WTC11 (cell line): Measurements from ENCODE around the gene PCDHA1. TPM values are rescaled to one million over a fixed set of nuclear protein-coding genes. Genes with fewer than 3 reads are reported as not detected.
"Not testable (repeated sequence)": the region's sequence is repeated elsewhere in the genome, so short reads cannot be mapped to it uniquely, and the experiment has no call there.

ENCODE experiments used
- ATAC-seq: fragments of 200-7000 bp; cut with Tn5 transposase; 2 replicates; pipeline ENCODE4 v1.10.0; 2021; ENCODE audit warnings: mild to moderate bottlenecking, moderate library complexity
- CTCF ChIA-PET: fragments of 300-600 bp; sonication (Branson Sonifier 250); formaldehyde crosslinking; loops from one replicate; lab custom pipeline; 2021; ENCODE audit warnings: antibody characterized with exemption; lab: Charles Lee
- POLR2A ChIA-PET: fragments of 350-600 bp; sonication (Branson Sonifier 250); formaldehyde crosslinking; loops from one replicate; lab custom pipeline; 2021; ENCODE audit warnings: antibody characterized with exemption; lab: Charles Lee
- DNase-seq: peaks from one replicate; pipeline ENCODE4 v3.0.0; 2021; ENCODE audit warnings: low spot score
- H3K27ac Mint-ChIP-seq: 2 replicates; pipeline ENCODE4 v1.8.0; 2021; ENCODE audit warnings: mixed read lengths
- H3K27me3 Mint-ChIP-seq: 2 replicates; pipeline ENCODE4 v1.8.0; 2021; ENCODE audit warnings: low read depth, mild to moderate bottlenecking, moderate library complexity, mixed read lengths
- H3K36me3 Mint-ChIP-seq: 2 replicates; pipeline ENCODE4 v1.8.0; 2021; ENCODE audit warnings: mixed read lengths
- H3K4me1 Mint-ChIP-seq: 2 replicates; pipeline ENCODE4 v1.8.0; 2022; ENCODE audit warnings: mixed read lengths
- H3K4me3 Mint-ChIP-seq: 2 replicates; pipeline ENCODE4 v1.8.0; 2021; ENCODE audit warnings: mild to moderate bottlenecking, moderate library complexity, mixed read lengths
- H3K9me3 Mint-ChIP-seq: 2 replicates; pipeline ENCODE4 v1.8.0; 2021; ENCODE audit warnings: mixed read lengths
- ATF1 ChIP-seq: sonication (generic); formaldehyde crosslinking; IDR thresholded peaks from 2 replicates; pipeline ENCODE4 v1.8.1; 2023; ENCODE audit warnings: mild to moderate bottlenecking, moderate library complexity, missing genetic modification reagents
- FOXJ3 ChIP-seq: sonication (generic); formaldehyde crosslinking; IDR thresholded peaks from 2 replicates; pipeline ENCODE4 v1.9.0; 2021; ENCODE audit warnings: missing genetic modification reagents, mild to moderate bottlenecking, borderline replicate concordance
- KAT7 ChIP-seq: sonication (generic); formaldehyde crosslinking; IDR thresholded peaks from 2 replicates; pipeline ENCODE4 v1.8.1; 2023; ENCODE audit warnings: missing genetic modification reagents, mild to moderate bottlenecking, borderline replicate concordance
- MXD4 ChIP-seq: fragments of 250-450 bp; sonication (Bioruptor Pico); IDR thresholded peaks from 2 replicates; pipeline ENCODE4 v1.8.0; 2021; ENCODE audit warnings: mild to moderate bottlenecking, moderate library complexity, borderline replicate concordance
- OVOL2 ChIP-seq: fragments of 250-450 bp; sonication (Bioruptor Pico); IDR thresholded peaks from 2 replicates; pipeline ENCODE4 v1.9.0; 2021; ENCODE audit warnings: mild to moderate bottlenecking, borderline replicate concordance
- PRRX2 ChIP-seq: fragments of 250-450 bp; sonication (Bioruptor Pico); IDR thresholded peaks from 2 replicates; pipeline ENCODE4 v1.8.0; 2021; ENCODE audit warnings: mild to moderate bottlenecking
- RELA ChIP-seq: sonication (generic); formaldehyde crosslinking; IDR thresholded peaks from 2 replicates; pipeline ENCODE4 v1.8.1; 2022; ENCODE audit warnings: missing genetic modification reagents, mild to moderate bottlenecking, borderline replicate concordance
- TCF7 ChIP-seq: sonication (generic); formaldehyde crosslinking; IDR thresholded peaks from 2 replicates; pipeline ENCODE4 v1.8.0; 2022; ENCODE audit warnings: mild to moderate bottlenecking, low read depth, missing genetic modification reagents, moderate library complexity
- ZNF232 ChIP-seq: sonication (generic); formaldehyde crosslinking; IDR thresholded peaks from 2 replicates; pipeline ENCODE4 v1.8.0; 2022; ENCODE audit warnings: mild to moderate bottlenecking, missing genetic modification reagents
- ZNF263 ChIP-seq: sonication (generic); formaldehyde crosslinking; IDR thresholded peaks from 2 replicates; pipeline ENCODE4 v1.8.1; 2022; ENCODE audit warnings: low read depth, mild to moderate bottlenecking, moderate library complexity, missing genetic modification reagents
- ZNF317 ChIP-seq: sonication (generic); formaldehyde crosslinking; IDR thresholded peaks from 2 replicates; pipeline ENCODE4 v1.8.1; 2023; ENCODE audit warnings: low read depth, mild to moderate bottlenecking, moderate library complexity, missing genetic modification reagents, borderline replicate concordance
- total RNA-seq: library from RNA; stranded (reverse); gene quantifications from 3 replicates; pipeline ENCODE4 v1.2.3, GENCODE V29; 2021
- TF ChIP-seq, protein P1 (sequence below): fragments of 250-450 bp; sonication (Bioruptor Pico); IDR thresholded peaks from 2 replicates; pipeline ENCODE4 v1.9.0; 2021; ENCODE audit warnings: mild to moderate bottlenecking, borderline replicate concordance
- TF ChIP-seq, protein P2 (sequence below): sonication (generic); formaldehyde crosslinking; IDR thresholded peaks from 2 replicates; pipeline ENCODE4 v1.8.1; 2023; ENCODE audit warnings: mild to moderate bottlenecking, missing genetic modification reagents, moderate library complexity
- TF ChIP-seq, protein P3 (sequence below): sonication (generic); formaldehyde crosslinking; IDR thresholded peaks from 2 replicates; pipeline ENCODE4 v1.8.0; 2022; ENCODE audit warnings: missing genetic modification reagents
- TF ChIP-seq, protein P4 (sequence below): sonication (generic); formaldehyde crosslinking; IDR thresholded peaks from 2 replicates; pipeline ENCODE4 v1.8.0; 2022; ENCODE audit warnings: mild to moderate bottlenecking, missing genetic modification reagents
- TF ChIP-seq, protein P5 (sequence below): sonication (generic); formaldehyde crosslinking; IDR thresholded peaks from 2 replicates; pipeline ENCODE4 v1.8.1; 2022; ENCODE audit warnings: low read depth, missing genetic modification reagents, borderline replicate concordance

The PCDHA1 gene
- total RNA-seq, 1 experiment from 2014 or later: 2.4 TPM

DNA sequence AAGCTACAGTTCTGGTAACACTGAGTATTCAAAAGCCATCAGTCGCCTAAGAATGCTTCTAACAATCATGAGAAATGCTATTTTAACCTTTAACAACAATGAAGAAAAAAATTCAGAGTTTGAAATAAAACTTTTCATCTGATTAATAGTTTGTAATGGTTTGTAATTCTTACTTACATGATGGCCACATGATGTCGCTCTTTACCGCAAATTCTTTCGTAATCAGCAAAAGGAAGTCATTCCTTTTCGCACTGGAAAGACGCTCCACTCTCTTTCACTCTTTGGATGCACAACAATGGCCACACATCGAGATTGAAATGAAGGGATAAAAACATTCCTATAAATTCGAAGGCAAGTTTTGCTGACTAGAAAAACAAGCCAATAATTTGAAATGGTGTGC lies 48.1 kb downstream of the PCDHA1 start, which contains the start of gene PCDHA7:
Gene PCDHA7 (plus strand): TSS at position 277 of the 400 bp plus-strand sequence. CDS start 115 bp downstream, at position 392.
- H3K4me1 Mint-ChIP-seq: no peaks in the 10 kb centered on the region
- CTCF ChIA-PET: interaction anchor here (0.7 to 2.0 kb wide), 6 partner anchors 11 to 48 kb away, joined by 3 to 7 read pairs (median 4); partner anchors contain the start of genes PCDHA1 and PCDHA10
- H3K36me3 Mint-ChIP-seq: peaks cover 27% of the 10 kb centered on the region
- TF ChIP-seq PRRX2: no peak
- no peak for TF ChIP-seq ATF1
- TF ChIP-seq, protein P1, sequence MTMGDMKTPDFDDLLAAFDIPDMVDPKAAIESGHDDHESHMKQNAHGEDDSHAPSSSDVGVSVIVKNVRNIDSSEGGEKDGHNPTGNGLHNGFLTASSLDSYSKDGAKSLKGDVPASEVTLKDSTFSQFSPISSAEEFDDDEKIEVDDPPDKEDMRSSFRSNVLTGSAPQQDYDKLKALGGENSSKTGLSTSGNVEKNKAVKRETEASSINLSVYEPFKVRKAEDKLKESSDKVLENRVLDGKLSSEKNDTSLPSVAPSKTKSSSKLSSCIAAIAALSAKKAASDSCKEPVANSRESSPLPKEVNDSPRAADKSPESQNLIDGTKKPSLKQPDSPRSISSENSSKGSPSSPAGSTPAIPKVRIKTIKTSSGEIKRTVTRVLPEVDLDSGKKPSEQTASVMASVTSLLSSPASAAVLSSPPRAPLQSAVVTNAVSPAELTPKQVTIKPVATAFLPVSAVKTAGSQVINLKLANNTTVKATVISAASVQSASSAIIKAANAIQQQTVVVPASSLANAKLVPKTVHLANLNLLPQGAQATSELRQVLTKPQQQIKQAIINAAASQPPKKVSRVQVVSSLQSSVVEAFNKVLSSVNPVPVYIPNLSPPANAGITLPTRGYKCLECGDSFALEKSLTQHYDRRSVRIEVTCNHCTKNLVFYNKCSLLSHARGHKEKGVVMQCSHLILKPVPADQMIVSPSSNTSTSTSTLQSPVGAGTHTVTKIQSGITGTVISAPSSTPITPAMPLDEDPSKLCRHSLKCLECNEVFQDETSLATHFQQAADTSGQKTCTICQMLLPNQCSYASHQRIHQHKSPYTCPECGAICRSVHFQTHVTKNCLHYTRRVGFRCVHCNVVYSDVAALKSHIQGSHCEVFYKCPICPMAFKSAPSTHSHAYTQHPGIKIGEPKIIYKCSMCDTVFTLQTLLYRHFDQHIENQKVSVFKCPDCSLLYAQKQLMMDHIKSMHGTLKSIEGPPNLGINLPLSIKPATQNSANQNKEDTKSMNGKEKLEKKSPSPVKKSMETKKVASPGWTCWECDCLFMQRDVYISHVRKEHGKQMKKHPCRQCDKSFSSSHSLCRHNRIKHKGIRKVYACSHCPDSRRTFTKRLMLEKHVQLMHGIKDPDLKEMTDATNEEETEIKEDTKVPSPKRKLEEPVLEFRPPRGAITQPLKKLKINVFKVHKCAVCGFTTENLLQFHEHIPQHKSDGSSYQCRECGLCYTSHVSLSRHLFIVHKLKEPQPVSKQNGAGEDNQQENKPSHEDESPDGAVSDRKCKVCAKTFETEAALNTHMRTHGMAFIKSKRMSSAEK: no peak
- no peak for TF ChIP-seq FOXJ3 (CRISPR knock-in tag)
- TF ChIP-seq, protein P2, sequence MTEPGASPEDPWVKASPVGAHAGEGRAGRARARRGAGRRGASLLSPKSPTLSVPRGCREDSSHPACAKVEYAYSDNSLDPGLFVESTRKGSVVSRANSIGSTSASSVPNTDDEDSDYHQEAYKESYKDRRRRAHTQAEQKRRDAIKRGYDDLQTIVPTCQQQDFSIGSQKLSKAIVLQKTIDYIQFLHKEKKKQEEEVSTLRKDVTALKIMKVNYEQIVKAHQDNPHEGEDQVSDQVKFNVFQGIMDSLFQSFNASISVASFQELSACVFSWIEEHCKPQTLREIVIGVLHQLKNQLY: no peak
- no peak for TF ChIP-seq TCF7 (CRISPR knock-in tag)
- TF ChIP-seq ZNF317 (CRISPR knock-in tag): no peak
- TF ChIP-seq, all 79 proteins: peak for 0
- peak within 1 kb of the TSS; percentile 93 for H3K27ac Mint-ChIP-seq
- DNase-seq: no peak
- H3K27me3 Mint-ChIP-seq: no peaks in the 10 kb centered on the region
- peaks cover 5% of the 10 kb centered on the region; the same call in 1 of the 2 replicates for H3K9me3 Mint-ChIP-seq
- POLR2A ChIA-PET: no interaction called here
- no peak for ATAC-seq
- peak within 1 kb of the TSS; percentile 87 for H3K4me3 Mint-ChIP-seq

DNA sequence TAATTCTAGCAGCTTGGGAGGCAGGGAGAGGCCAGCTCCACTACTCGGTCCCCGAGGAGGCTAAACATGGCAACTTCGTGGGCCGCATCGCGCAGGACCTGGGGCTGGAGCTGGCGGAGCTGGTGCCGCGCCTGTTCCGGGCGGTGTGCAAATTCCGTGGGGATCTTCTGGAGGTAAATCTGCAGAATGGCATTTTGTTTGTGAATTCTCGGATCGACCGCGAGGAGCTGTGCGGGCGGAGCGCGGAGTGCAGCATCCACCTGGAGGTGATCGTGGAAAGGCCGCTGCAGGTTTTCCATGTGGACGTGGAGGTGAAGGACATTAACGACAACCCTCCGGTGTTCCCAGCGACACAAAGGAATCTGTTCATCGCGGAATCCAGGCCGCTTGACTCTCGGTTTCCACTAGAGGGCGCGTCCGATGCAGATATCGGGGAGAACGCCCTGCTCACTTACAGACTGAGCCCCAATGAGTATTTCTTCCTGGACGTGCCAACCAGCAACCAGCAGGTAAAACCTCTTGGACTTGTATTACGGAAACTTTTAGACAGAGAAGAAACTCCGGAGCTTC lies 48.6 kb downstream of the PCDHA1 start:
- POLR2A ChIA-PET, DNase-seq, H3K4me1 Mint-ChIP-seq, H3K9me3 Mint-ChIP-seq, H3K27me3 Mint-ChIP-seq: not testable (repeated sequence)
- H3K27ac Mint-ChIP-seq: peak overlapping the region; percentile 93
- peak overlapping the region; percentile 87 for H3K4me3 Mint-ChIP-seq
- TF ChIP-seq, protein P3, sequence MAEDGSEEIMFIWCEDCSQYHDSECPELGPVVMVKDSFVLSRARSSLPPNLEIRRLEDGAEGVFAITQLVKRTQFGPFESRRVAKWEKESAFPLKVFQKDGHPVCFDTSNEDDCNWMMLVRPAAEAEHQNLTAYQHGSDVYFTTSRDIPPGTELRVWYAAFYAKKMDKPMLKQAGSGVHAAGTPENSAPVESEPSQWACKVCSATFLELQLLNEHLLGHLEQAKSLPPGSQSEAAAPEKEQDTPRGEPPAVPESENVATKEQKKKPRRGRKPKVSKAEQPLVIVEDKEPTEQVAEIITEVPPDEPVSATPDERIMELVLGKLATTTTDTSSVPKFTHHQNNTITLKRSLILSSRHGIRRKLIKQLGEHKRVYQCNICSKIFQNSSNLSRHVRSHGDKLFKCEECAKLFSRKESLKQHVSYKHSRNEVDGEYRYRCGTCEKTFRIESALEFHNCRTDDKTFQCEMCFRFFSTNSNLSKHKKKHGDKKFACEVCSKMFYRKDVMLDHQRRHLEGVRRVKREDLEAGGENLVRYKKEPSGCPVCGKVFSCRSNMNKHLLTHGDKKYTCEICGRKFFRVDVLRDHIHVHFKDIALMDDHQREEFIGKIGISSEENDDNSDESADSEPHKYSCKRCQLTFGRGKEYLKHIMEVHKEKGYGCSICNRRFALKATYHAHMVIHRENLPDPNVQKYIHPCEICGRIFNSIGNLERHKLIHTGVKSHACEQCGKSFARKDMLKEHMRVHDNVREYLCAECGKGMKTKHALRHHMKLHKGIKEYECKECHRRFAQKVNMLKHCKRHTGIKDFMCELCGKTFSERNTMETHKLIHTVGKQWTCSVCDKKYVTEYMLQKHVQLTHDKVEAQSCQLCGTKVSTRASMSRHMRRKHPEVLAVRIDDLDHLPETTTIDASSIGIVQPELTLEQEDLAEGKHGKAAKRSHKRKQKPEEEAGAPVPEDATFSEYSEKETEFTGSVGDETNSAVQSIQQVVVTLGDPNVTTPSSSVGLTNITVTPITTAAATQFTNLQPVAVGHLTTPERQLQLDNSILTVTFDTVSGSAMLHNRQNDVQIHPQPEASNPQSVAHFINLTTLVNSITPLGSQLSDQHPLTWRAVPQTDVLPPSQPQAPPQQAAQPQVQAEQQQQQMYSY (CRISPR knock-in tag): peak; percentile 20; the same call in 1 of the 2 replicates
- peaks cover 23% of the 10 kb centered on the region for H3K36me3 Mint-ChIP-seq
- peak; percentile 91 for ATAC-seq
- CTCF ChIA-PET: interaction anchor here (0.7 to 2.0 kb wide), 6 partner anchors 11 to 49 kb away, joined by 3 to 7 read pairs (median 4); partner anchors contain the start of genes PCDHA1 and PCDHA10

DNA sequence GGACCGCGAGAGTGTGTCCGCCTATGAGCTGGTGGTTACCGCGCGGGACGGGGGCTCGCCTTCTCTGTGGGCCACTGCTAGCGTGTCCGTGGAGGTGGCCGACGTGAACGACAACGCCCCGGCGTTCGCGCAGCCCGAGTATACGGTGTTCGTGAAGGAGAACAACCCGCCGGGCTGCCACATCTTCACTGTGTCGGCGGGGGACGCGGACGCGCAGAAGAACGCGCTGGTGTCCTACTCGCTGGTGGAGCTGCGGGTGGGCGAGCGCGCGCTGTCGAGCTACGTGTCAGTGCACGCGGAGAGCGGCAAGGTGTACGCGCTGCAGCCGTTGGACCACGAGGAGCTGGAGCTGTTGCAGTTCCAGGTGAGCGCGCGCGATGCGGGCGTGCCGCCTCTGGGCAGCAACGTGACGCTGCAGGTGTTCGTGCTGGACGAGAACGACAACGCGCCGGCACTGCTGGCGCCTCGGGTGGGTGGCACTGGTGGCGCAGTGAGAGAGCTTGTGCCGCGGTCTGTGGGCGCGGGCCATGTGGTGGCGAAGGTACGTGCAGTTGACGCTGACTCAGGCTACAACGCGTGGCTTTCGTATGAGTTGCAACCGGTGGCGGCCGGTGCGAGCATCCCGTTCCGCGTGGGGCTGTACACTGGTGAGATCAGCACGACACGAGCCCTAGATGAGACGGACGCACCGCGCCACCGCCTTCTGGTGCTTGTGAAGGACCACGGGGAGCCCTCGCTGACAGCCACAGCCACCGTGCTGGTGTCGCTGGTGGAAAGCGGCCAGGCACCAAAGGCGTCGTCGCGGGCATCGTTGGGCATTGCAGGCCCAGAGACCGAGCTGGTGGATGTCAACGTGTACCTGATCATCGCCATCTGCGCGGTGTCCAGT lies 49.9 kb downstream of the PCDHA1 start:
- Mint-ChIP-seq H3K9me3 (peaks cover 5% of the 10 kb centered on the region; the same call in 1 of the 2 replicates), H3K27ac (no peak overlapping the region), H3K27me3 (no peaks in the 10 kb centered on the region), H3K4me3 (no peak overlapping the region), H3K4me1 (no peaks in the 10 kb centered on the region), H3K36me3 (peaks cover 20% of the 10 kb centered on the region)
- ATAC-seq (no peak), DNase-seq (no peak)
- ChIA-PET CTCF (interaction anchor here (0.6 to 0.8 kb wide), 2 partner anchors 50 to 188 kb away, joined by 3 read pairs; partner anchors contain the start of gene PCDHA1), POLR2A (no interaction called here)
- TF ChIP-seq ZNF263 (CRISPR knock-in tag) (no peak), ZNF232 (CRISPR knock-in tag) (no peak), OVOL2 (CRISPR knock-in tag) (no peak), PRRX2 (no peak), MXD4 (CRISPR knock-in tag) (no peak), RELA (CRISPR knock-in tag) (no peak), KAT7 (CRISPR knock-in tag) (no peak)
- TF ChIP-seq, protein P4, sequence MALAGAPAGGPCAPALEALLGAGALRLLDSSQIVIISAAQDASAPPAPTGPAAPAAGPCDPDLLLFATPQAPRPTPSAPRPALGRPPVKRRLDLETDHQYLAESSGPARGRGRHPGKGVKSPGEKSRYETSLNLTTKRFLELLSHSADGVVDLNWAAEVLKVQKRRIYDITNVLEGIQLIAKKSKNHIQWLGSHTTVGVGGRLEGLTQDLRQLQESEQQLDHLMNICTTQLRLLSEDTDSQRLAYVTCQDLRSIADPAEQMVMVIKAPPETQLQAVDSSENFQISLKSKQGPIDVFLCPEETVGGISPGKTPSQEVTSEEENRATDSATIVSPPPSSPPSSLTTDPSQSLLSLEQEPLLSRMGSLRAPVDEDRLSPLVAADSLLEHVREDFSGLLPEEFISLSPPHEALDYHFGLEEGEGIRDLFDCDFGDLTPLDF: no peak
- TF ChIP-seq, protein P5, sequence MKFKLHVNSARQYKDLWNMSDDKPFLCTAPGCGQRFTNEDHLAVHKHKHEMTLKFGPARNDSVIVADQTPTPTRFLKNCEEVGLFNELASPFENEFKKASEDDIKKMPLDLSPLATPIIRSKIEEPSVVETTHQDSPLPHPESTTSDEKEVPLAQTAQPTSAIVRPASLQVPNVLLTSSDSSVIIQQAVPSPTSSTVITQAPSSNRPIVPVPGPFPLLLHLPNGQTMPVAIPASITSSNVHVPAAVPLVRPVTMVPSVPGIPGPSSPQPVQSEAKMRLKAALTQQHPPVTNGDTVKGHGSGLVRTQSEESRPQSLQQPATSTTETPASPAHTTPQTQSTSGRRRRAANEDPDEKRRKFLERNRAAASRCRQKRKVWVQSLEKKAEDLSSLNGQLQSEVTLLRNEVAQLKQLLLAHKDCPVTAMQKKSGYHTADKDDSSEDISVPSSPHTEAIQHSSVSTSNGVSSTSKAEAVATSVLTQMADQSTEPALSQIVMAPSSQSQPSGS (CRISPR knock-in tag): no peak
